Astrocyte (in vitro differentiated cells and primary cell): ENCODE measurements around the gene SPSB2. TPM values are rescaled to one million over a fixed set of nuclear protein-coding genes. Genes with fewer than 3 reads are reported as not detected.

ENCODE experiments used
- DNase-seq: peaks from one replicate; pipeline ENCODE4 v3.0.0-alpha.2; 2010; ENCODE audit warnings: low read depth
- FAIRE-seq: peaks from 2 replicates; lab custom pipeline; 2011; peaks lifted over from hg19 to GRCh38; lab: Jason Lieb, UNC
- H2AFZ ChIP-seq: 2 replicates; pipeline ENCODE4 v1.6.0; 2012; ENCODE audit warnings: low read depth, low read length, inconsistent platforms
- H3K27ac ChIP-seq: 2 replicates; pipeline ENCODE4 v1.5.1; 2011; ENCODE audit warnings: low read depth, low read length, inconsistent platforms
- H3K27me3 ChIP-seq: 2 replicates; pipeline ENCODE4 v1.6.0; 2011; ENCODE audit warnings: low read length, inconsistent platforms; ENCODE audit not compliant: insufficient read depth
- H3K36me3 ChIP-seq: 2 replicates; pipeline ENCODE4 v1.5.1; 2011; ENCODE audit warnings: low read length, inconsistent platforms; ENCODE audit not compliant: insufficient read depth
- H3K4me1 ChIP-seq: 2 replicates; pipeline ENCODE4 v1.5.1; 2011; ENCODE audit warnings: low read length, inconsistent platforms; ENCODE audit not compliant: insufficient read depth
- H3K4me2 ChIP-seq: 2 replicates; pipeline ENCODE4 v1.6.0; 2012; ENCODE audit warnings: low read length, inconsistent platforms
- H3K4me3 ChIP-seq: 2 replicates; pipeline ENCODE4 v1.5.1; 2011; ENCODE audit warnings: low read depth, mild to moderate bottlenecking, low read length, inconsistent platforms; ENCODE audit not compliant: insufficient read depth
- H3K79me2 ChIP-seq: 2 replicates; pipeline ENCODE4 v1.6.0; 2012; ENCODE audit warnings: mild to moderate bottlenecking, low read length, inconsistent platforms; ENCODE audit not compliant: insufficient read depth
- H3K9ac ChIP-seq: 2 replicates; pipeline ENCODE4 v1.6.0; 2012; ENCODE audit warnings: mild to moderate bottlenecking, low read length, inconsistent platforms
- H3K9me3 ChIP-seq: 2 replicates; pipeline ENCODE4 v1.5.1; 2012; ENCODE audit warnings: low read depth, mild to moderate bottlenecking, low read length, inconsistent platforms; ENCODE audit not compliant: insufficient read depth
- H4K20me1 ChIP-seq: 2 replicates; pipeline ENCODE4 v1.6.0; 2012; ENCODE audit warnings: low read length, inconsistent platforms; ENCODE audit not compliant: insufficient read depth
- H3K27ac Mint-ChIP-seq: one replicate; pipeline ENCODE4 v1.8.0; 2021; ENCODE audit warnings: mild to moderate bottlenecking, mixed read lengths; ENCODE audit not compliant: unreplicated experiment
- H3K27me3 Mint-ChIP-seq: one replicate; pipeline ENCODE4 v1.8.0; 2021; ENCODE audit warnings: low read depth, mixed read lengths; ENCODE audit not compliant: unreplicated experiment
- H3K36me3 Mint-ChIP-seq: one replicate; pipeline ENCODE4 v1.8.0; 2021; ENCODE audit warnings: low read depth, mixed read lengths; ENCODE audit not compliant: unreplicated experiment
- H3K4me1 Mint-ChIP-seq: one replicate; pipeline ENCODE4 v1.8.0; 2021; ENCODE audit warnings: low read depth, mixed read lengths; ENCODE audit not compliant: unreplicated experiment
- H3K4me3 Mint-ChIP-seq: one replicate; pipeline ENCODE4 v1.8.0; 2021; ENCODE audit warnings: mild to moderate bottlenecking, moderate library complexity, mixed read lengths; ENCODE audit not compliant: unreplicated experiment
- H3K9me3 Mint-ChIP-seq: one replicate; pipeline ENCODE4 v1.8.0; 2021; ENCODE audit warnings: mild to moderate bottlenecking, mixed read lengths; ENCODE audit not compliant: unreplicated experiment
- CTCF ChIP-seq: IDR thresholded peaks from 2 replicates; pipeline ENCODE4 v1.5.1; 2011; ENCODE audit warnings: low read depth, mild to moderate bottlenecking, inconsistent platforms, low read length, moderate library complexity; ENCODE audit not compliant: insufficient read depth
- EZH2 ChIP-seq: IDR thresholded peaks from 2 replicates; pipeline ENCODE4 v1.6.1; 2012; ENCODE audit warnings: mild to moderate bottlenecking, low read length, inconsistent platforms; ENCODE audit not compliant: insufficient read depth
- total RNA-seq: library from RNA; stranded (reverse); gene quantifications from 2 replicates; pipeline ENCODE4 v1.2.1, GENCODE V29; 2021

The SPSB2 gene
- total RNA-seq, 1 donor from 2014 or later: 4.9 TPM

GRCh38 chr12:6863033-6863432 lies 10.1 kb downstream of the SPSB2 start:
- Histone ChIP-seq H3K27me3 (no peaks in the 10 kb centered on the region), H3K9ac (no peak overlapping the region), H3K79me2 (peaks cover 7% of the 10 kb centered on the region), H4K20me1 (peaks cover 6% of the 10 kb centered on the region), H3K4me1 (peaks cover 7% of the 10 kb centered on the region), H3K4me2 (no peak overlapping the region), H2AFZ (no peak overlapping the region), H3K36me3 (peaks cover 35% of the 10 kb centered on the region), H3K27ac (no peak overlapping the region), H3K9me3 (no peaks in the 10 kb centered on the region), H3K4me3 (no peak overlapping the region)
- TF ChIP-seq EZH2: no peak
- no peak for TF ChIP-seq CTCF
- DNase-seq (no peak), FAIRE-seq (no peak)
- Mint-ChIP-seq H3K36me3 (peaks cover 31% of the 10 kb centered on the region), H3K4me3 (no peak overlapping the region), H3K9me3 (no peaks in the 10 kb centered on the region), H3K27ac (peak overlapping the region; percentile 34), H3K4me1 (no peaks in the 10 kb centered on the region), H3K27me3 (no peaks in the 10 kb centered on the region)

- no peak overlapping the region for H3K27ac Mint-ChIP-seq
These were observed 11.7 kb downstream of the SPSB2 start for GRCh38 chr12:6861391-6861790.

More at GRCh38 chr12:6861391-6861790, 11.7 kb downstream of the SPSB2 start:
- TF ChIP-seq EZH2 (no peak), CTCF (no peak)
- H3K27me3 Mint-ChIP-seq: no peaks in the 10 kb centered on the region
- H4K20me1 ChIP-seq: no peaks in the 10 kb centered on the region
- H3K4me1 Mint-ChIP-seq: no peaks in the 10 kb centered on the region
- no peak overlapping the region for H3K27ac ChIP-seq
- no peaks in the 10 kb centered on the region for H3K79me2 ChIP-seq
- no peak overlapping the region for H3K4me2 ChIP-seq
- no peak overlapping the region for H3K9ac ChIP-seq
- no peaks in the 10 kb centered on the region for H3K9me3 Mint-ChIP-seq
- no peak overlapping the region for H2AFZ ChIP-seq
- DNase-seq: no peak
- no peak overlapping the region for H3K4me3 ChIP-seq
- no peaks in the 10 kb centered on the region for H3K27me3 ChIP-seq
- H3K36me3 ChIP-seq: peaks cover 45% of the 10 kb centered on the region
- H3K9me3 ChIP-seq: no peaks in the 10 kb centered on the region
- peaks cover under 1% of the 10 kb centered on the region for H3K4me1 ChIP-seq
- peaks cover 35% of the 10 kb centered on the region for H3K36me3 Mint-ChIP-seq
- FAIRE-seq: no peak
- H3K4me3 Mint-ChIP-seq: no peak overlapping the region
